ENCODE measurements around the gene RALGPS2.

- TF ChIP-seq EZH2phosphoT487 (IDR thresholded peaks at IDR 0.05; ENCODE audit: borderline replicate concordance, low read length) = no peak
- TF ChIP-seq CTCF (conservative IDR thresholded peaks at IDR 0.05; ENCODE audit: low read depth, low read length) = no peak
- TF ChIP-seq EZH2 (IDR thresholded peaks at IDR 0.05; ENCODE audit: low read length, unreplicated experiment) = no peak
Observed at GRCh38 chr1:178885869-178886268, 160.8 kb downstream of the RALGPS2 start.

Measured in PC-3 (cell line).